CD4-positive, alpha-beta T cell treated with Interferon alpha-2 for 1 hour (primary cell): Measurements from ENCODE around the gene ISL1.

Source experiments
- DNase-seq, 2 donors: peaks; one replicate each; pipeline ENCODE4 v3.0.0-alpha.2; 2020 to 2022

ISL1 gene

GRCh38 chr5:51383131-51384121 lies at the start of gene ISL1:
Gene ISL1, plus strand, starts transcription at chr5:51383448. Its CDS starts 224 bp downstream, at chr5:51383672.
- no peak for DNase-seq

GRCh38 chr5:51336878-51337277 lies 46.4 kb upstream of the ISL1 start:
- no peak for DNase-seq

GRCh38 chr5:51345106-51345505 lies 38.1 kb upstream of the ISL1 start:
- no peak for DNase-seq

- DNase-seq, result no peak
These were observed 36.1 kb upstream of the ISL1 start for GRCh38 chr5:51347157-51347556.

- no peak for DNase-seq
These were observed 35.5 kb upstream of the ISL1 start for GRCh38 chr5:51347704-51348103.

GRCh38 chr5:51371052-51371451 lies 12.2 kb upstream of the ISL1 start:
- DNase-seq, result no peak

- no peak for DNase-seq
These were observed 9.2 kb upstream of the ISL1 start for GRCh38 chr5:51373880-51374523.

- no peak for DNase-seq
These were observed 8.2 kb upstream of the ISL1 start for GRCh38 chr5:51375084-51375483.

- no peak for DNase-seq
These were observed 6.7 kb upstream of the ISL1 start for GRCh38 chr5:51376509-51376908.

GRCh38 chr5:51377151-51378060 lies 5.8 kb upstream of the ISL1 start:
- DNase-seq, result no peak

GRCh38 chr5:51378061-51378409 lies 5.2 kb upstream of the ISL1 start:
- DNase-seq, result no peak

- no peak for DNase-seq
These were observed 4.6 kb upstream of the ISL1 start for GRCh38 chr5:51378448-51379330.

- DNase-seq, result no peak
These were observed 3.9 kb upstream of the ISL1 start for GRCh38 chr5:51379331-51379700.

- no peak for DNase-seq
These were observed 2.5 kb upstream of the ISL1 start for GRCh38 chr5:51380603-51381207.

- no peak for DNase-seq
These were observed 1.3 kb upstream of the ISL1 start for GRCh38 chr5:51381761-51382474.

GRCh38 chr5:51382521-51383130 lies 622 bp upstream of the ISL1 start:
- no peak for DNase-seq

- DNase-seq, result no peak
These were observed 1.1 kb downstream of the ISL1 start for GRCh38 chr5:51384281-51384840.

- no peak for DNase-seq
These were observed 2.0 kb downstream of the ISL1 start for GRCh38 chr5:51385216-51385615.

GRCh38 chr5:51386916-51387883 lies 4.0 kb downstream of the ISL1 start:
- DNase-seq, result no peak
